ENCODE measurements around the gene ACSL4. TPM values are rescaled to one million over a fixed set of nuclear protein-coding genes. Genes with fewer than 3 reads are reported as not detected.
A peak's percentile ranks its signal among the peaks of the same experiment; 100 is the strongest.

Gene ACSL4
- total RNA-seq, 2 donors from 2014 or later: 22.9 to 118 TPM

DNA sequence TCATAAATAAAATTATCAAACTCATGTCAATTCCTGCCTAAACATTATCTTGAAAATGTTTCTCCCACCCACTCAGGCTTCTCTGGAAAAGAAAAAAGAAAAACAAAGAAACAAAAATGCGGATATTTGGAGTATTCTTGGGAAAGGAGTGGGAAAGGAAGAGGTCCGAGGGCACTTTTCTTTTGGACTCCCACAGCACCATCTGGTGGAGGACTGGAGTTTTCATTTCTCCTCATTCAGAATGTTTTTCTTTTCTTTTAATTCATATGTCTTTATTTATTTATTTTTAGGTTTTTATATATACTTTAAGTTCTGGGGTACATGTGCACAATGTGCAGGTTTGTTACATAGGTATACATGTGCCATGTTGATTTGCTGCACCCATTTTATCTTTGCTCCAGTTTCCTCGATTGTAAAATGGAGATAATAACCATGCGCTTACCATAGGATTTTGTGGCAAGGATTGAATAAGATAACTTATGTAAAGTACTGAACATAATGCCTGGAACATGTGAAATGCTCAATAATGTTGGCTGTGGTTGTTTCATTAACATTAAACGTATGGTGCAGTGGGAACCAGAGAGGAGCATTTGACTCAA lies 100.1 kb downstream of the ACSL4 start:
- DNase-seq (ENCODE audit: low spot score): no peak
- WGBS: 56% methylated on average over 5 of the region's 5 CpGs
- no peak overlapping the region for H3K4me3 ChIP-seq
- no peaks in the 10 kb centered on the region for H3K27me3 ChIP-seq (replicated peaks; ENCODE audit: insufficient read depth)
- TF ChIP-seq, protein P1, sequence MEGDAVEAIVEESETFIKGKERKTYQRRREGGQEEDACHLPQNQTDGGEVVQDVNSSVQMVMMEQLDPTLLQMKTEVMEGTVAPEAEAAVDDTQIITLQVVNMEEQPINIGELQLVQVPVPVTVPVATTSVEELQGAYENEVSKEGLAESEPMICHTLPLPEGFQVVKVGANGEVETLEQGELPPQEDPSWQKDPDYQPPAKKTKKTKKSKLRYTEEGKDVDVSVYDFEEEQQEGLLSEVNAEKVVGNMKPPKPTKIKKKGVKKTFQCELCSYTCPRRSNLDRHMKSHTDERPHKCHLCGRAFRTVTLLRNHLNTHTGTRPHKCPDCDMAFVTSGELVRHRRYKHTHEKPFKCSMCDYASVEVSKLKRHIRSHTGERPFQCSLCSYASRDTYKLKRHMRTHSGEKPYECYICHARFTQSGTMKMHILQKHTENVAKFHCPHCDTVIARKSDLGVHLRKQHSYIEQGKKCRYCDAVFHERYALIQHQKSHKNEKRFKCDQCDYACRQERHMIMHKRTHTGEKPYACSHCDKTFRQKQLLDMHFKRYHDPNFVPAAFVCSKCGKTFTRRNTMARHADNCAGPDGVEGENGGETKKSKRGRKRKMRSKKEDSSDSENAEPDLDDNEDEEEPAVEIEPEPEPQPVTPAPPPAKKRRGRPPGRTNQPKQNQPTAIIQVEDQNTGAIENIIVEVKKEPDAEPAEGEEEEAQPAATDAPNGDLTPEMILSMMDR (IDR thresholded peaks at IDR 0.05): peak in 2 of 4 experiments; percentile 26 to 43
- TF ChIP-seq POLR2AphosphoS5 (IDR thresholded peaks at IDR 0.05): no peak
- no peak for TF ChIP-seq POLR2A (IDR thresholded peaks at IDR 0.05)
- no peaks in the 10 kb centered on the region for H3K9me3 ChIP-seq
- no peaks in the 10 kb centered on the region for H3K4me1 ChIP-seq (replicated peaks)
- H3K27ac ChIP-seq: no peak overlapping the region
- no peaks in the 10 kb centered on the region for H3K36me3 ChIP-seq
- intact Hi-C loops (cut with DNase I): loop anchor here (10.0 kb wide), 1 partner anchor 148 kb away; the partner anchor contains the start of gene GUCY2F

DNA sequence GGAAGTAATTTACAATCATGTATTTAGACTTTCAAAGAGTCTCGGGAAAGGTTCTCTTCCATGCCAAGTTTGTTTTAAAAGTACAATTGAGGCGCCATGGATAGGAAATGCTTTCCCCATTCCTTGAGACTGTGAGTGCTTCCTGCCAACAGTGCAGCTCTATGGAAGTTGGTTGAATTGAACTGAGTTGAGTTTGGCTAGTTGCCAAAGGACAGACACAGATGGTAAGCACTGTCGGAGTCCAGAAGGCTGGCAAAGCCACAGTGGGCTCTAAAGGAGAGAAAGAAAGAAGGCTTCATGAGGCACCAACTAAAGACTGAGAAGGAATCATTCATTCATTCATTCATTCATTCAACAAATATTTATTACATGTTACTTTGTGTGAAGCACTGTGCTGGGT lies 103.7 kb downstream of the ACSL4 start:
- H3K36me3 ChIP-seq: no peaks in the 10 kb centered on the region
- H3K9me3 ChIP-seq: no peaks in the 10 kb centered on the region
- H3K27ac ChIP-seq: no peak overlapping the region
- WGBS: 56% methylated on average over 3 of the region's 3 CpGs
- intact Hi-C loops (cut with DNase I): no loop called here
- no peaks in the 10 kb centered on the region for H3K27me3 ChIP-seq (replicated peaks; ENCODE audit: insufficient read depth)
- TF ChIP-seq POLR2A (IDR thresholded peaks at IDR 0.05) (no peak), POLR2AphosphoS5 (IDR thresholded peaks at IDR 0.05) (no peak)
- TF ChIP-seq, protein P1 (IDR thresholded peaks at IDR 0.05): no peak
- H3K4me3 ChIP-seq: no peak overlapping the region
- no peak for DNase-seq (ENCODE audit: low spot score)
- H3K4me1 ChIP-seq (replicated peaks): no peaks in the 10 kb centered on the region

DNA sequence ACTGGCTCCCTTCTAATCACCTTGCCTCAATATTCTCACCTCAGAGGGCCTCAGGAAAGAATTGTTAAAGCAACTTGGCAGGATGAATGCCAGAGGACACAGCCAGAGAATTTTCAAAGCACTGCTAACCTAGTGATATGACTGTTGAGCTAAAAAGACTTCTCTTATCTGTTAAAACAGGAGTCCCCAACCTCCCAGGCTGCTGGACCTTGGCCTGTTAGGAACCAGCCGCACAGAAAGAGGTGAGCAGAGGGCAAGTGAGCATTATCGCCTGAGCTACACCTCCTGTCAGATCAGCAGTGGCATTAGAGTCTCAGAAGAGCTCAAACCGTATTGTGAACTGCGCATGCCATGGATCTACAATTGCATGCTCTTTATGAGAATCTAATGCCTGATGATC lies 106.4 kb downstream of the ACSL4 start:
- no peak overlapping the region for H3K4me3 ChIP-seq
- no peak overlapping the region for H3K27ac ChIP-seq
- H3K9me3 ChIP-seq: no peaks in the 10 kb centered on the region
- no peaks in the 10 kb centered on the region for H3K36me3 ChIP-seq
- TF ChIP-seq POLR2AphosphoS5 (IDR thresholded peaks at IDR 0.05) (no peak), POLR2A (IDR thresholded peaks at IDR 0.05) (no peak)
- TF ChIP-seq, protein P1 (IDR thresholded peaks at IDR 0.05): no peak
- WGBS: 98% methylated on average over 4 of the region's 4 CpGs
- no peaks in the 10 kb centered on the region for H3K4me1 ChIP-seq (replicated peaks)
- intact Hi-C loops (cut with DNase I): no loop called here
- H3K27me3 ChIP-seq (replicated peaks; ENCODE audit: insufficient read depth): no peaks in the 10 kb centered on the region
- DNase-seq (ENCODE audit: low spot score): no peak

DNA sequence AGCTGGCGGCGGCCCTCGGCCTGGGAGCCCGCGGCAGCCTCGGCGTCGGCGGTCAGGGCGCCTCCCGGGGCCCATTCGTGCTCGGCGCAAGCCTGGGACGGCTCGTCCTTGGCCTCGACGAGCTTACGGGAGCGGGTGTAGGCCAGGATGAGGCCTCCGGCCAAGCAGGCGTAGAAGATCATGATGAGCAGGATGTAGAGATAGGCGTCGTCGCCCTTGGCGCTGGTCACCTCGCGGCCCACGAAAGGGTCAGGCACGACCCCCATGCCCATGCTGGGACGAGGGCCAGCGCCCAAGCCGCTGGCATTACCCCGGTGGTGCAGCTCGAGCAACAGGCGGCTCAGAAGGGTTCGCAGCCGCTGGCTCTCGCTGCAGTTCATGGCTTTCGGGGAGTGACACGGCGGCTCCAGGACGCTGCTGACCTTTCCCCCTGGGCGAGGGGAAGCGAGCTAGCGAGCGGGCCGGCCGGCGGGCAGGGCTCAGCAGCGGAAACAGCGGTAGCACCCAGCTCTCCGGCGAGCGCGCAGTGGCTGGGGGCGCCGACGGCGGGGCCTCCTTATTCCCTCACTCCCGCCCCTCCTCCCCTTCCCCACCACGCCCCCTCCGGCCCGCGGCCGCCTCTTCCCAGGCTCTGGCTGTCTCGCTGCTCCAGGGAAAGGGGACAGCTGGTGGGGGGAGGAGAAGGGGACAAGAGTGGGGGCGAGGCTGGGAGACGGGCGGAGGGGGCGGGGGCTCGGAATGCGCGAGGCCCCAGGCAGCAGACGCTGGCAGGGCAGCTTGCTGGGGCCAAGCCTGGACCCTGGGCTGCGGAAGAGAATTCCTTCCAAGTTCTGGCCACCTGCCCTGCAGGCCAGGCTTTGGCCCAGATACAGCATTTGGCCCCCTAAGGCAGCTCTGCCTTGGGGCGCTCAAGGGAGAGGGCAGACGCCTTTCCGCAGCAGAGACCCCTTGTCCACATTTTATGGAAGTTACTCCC lies 108.1 kb downstream of the ACSL4 start, which contains the start of gene KCNE5:
Gene KCNE5 (minus strand): TSS at position 532 of the 976 bp plus-strand sequence. CDS start 152 bp downstream, at position 380.
- Histone ChIP-seq H3K4me3 (no peak within 1 kb of the TSS), H3K27ac (no peak within 1 kb of the TSS), H3K27me3 (replicated peaks; ENCODE audit: insufficient read depth) (no peaks in the 10 kb centered on the region), H3K4me1 (replicated peaks) (no peaks in the 10 kb centered on the region), H3K36me3 (no peaks in the 10 kb centered on the region), H3K9me3 (no peaks in the 10 kb centered on the region)
- no peak for DNase-seq (ENCODE audit: low spot score)
- intact Hi-C loops (cut with DNase I): no loop called here
- WGBS: 43% methylated on average over 32 of the region's 79 CpGs
- TF ChIP-seq, protein P1 (IDR thresholded peaks at IDR 0.05): no peak
- no peak for TF ChIP-seq POLR2A (IDR thresholded peaks at IDR 0.05)
- TF ChIP-seq POLR2AphosphoS5 (IDR thresholded peaks at IDR 0.05): no peak

Data from prostate gland (tissue), 2 donors.